GM19043 (cell line): ENCODE data around the gene TASP1.
"Not testable (repeated sequence)": the region's sequence is repeated elsewhere in the genome, so short reads cannot be mapped to it uniquely, and the experiment has no call there.

ENCODE experiments used
- ATAC-seq: cut with Tn5 transposase; IDR thresholded peaks from one replicate; pipeline ENCODE4 v1.9.1; 2021; ENCODE audit warnings: low read depth; ENCODE audit not compliant: unreplicated experiment

TASP1 gene

DNA sequence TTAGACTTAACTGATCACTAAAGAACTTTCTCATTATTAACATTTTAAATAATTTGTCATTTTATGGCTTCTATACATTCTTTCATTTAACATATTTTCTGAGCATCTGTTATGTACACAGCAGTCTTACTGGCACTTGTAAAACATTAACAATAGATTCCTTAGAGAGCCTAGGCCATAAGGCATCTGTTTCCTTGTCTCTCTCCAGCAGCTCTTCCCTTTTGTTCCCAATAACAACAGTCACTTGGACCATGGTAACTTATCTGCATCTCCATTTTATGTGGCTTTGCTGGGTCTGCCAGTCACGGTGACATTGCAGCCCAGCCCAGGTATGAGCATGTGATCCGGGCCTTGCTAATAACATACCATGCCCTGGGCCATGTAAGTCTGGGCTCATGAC lies 11.7 kb upstream of the TASP1 start:
- ATAC-seq: no peak

DNA sequence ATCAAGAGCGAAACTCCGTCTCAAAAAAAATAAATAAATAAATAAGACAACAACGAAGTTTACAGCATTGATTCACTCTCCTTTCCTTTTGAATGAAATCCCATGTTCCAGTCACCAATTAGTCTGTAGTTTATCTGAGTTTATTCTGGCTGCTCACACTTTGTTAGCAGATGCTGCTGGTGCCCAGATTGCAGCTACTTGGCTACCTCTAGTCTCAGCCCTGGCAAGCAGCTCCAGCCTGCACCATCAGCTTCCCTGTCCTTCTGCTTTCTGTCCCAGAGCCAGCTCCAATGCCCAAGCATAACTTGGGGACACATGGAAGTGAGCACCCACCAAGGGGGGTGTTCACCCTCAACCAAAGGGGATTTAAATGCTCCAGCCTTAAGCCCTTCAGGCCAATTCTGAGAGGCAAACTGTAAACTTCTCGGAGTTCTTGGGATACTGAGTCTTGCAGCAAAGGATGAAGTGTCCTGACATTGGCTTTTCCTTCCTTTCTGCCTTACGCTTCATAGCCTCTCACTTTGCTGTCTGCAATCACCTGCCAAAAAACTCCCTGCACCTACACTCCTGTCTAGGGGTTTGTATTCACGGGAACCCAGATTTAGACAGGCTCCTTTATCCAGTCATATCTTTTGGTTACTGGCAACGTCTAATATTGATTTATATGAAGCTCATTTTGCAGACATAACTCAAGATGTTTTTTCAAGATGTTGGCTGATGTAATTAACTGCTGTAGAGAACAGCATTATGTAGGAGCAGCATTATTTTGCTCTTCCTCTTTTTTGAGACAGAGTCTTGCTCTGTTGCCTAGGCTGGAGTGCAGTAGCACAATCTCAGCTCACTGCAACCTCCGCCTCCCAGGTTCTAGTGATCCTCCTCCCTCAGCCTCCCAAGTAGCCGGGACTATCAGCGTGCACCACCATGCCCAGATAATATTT lies 9.8 kb upstream of the TASP1 start:
- no peak for ATAC-seq

DNA sequence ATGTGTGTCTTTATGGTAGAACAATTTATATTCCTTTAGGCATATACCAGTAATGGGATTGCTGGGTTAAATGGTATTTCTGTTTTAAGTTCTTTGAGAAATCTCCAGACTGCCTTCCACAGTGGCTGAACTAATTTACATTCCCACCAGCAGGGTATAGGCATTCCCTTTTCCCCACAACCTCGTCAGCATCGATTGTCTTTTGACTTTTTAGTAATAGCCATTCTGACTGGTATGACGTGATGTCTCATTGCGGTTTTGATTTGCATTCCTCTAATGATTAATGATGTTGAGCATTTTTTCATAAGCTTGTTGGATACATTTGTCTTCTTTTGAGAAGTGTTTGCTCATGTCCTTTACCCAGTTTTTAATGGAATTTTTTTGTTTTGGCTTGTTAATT lies 5.3 kb upstream of the TASP1 start:
- no peak for ATAC-seq

DNA sequence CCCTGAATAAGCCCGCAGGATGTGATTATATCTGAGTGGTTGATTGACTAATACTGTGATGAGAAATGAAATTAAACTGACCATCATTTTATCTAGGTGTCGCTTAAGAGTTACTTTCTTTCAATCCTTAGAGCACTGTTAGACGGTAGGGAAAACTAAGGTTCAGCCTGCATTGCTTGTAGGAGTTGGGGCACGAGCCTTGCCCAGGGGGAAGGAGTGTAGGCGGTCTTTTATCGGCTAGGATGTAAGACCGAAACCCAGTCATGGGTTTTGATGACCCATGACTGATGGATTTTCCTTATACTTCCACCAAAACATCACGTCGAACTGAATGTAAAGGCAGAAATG lies 392 bp upstream of the TASP1 start:
- ATAC-seq: no peak

DNA sequence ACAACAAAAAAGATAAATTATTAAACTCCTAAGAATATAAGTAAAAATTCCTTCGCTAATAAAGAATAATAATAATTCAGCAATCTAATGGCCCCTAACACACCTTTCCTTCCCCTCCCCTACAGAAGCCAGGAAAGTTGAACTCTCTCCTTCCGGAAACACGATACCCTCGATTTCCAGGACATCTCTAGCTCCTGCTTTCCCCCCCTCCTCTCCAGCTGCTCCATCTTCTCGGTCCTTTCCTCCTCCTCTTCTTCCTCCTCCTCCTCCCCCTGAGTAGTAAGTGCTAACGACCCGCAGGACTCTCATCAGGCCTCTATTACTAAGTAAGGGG lies 603 bp downstream of the TASP1 start:
- ATAC-seq: peak; percentile 0

DNA sequence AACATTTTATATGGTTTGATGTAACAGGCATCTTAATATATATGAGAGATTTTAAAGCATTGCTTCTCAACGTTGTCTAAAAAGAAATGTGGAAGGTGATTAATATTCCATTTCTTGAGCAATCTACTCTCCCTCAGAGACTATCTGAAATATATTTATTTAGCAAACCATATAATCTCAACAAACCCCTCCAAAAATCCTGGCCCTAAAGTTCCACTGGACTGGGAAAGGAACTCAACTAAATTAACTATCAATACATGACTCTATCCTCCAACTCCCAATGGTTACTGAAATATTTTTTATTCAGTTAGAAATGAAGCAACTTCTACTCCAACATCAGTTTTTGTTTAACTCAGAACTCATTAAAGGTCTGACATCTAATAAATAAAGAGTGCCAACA lies 6.3 kb downstream of the TASP1 start:
- ATAC-seq: no peak

DNA sequence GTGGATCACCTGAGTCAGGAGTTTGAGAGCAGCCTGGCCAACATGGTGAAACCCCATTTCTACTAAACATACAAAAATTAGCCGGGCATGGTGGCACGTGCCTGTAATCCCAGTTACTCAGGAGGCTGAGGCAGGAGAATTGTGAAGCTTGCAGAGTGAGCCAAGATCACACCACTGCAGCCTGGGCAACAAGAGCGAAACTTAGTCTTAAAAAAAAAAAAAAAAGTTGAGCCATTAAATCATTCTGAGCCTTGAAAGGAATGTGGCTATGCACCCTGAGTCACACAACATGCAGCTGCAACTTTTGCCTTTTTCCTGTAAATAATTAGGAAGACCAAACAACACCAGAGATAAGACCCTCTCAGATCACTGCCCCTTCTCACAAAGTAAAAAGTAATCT lies 11.2 kb downstream of the TASP1 start:
- ATAC-seq: not testable (repeated sequence)

DNA sequence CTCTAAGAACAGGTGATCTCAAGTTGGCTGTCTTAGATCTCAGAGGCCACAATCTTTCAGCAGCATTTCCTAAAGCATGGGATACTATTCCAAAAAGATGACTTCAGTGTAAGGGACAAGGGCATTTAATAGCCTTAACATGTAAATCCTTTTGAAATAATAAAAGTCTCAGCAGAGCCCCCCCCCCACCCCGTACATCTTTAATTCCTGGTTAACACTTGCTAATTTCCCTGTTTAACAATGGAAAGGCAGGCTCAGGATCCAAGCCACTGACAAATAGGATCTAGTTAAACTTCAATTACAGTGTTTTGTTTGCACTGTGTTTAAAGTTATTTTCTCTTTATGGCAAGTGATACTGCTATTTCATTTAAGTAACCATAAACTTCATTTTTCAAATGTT lies 12.0 kb downstream of the TASP1 start:
- ATAC-seq: no peak

DNA sequence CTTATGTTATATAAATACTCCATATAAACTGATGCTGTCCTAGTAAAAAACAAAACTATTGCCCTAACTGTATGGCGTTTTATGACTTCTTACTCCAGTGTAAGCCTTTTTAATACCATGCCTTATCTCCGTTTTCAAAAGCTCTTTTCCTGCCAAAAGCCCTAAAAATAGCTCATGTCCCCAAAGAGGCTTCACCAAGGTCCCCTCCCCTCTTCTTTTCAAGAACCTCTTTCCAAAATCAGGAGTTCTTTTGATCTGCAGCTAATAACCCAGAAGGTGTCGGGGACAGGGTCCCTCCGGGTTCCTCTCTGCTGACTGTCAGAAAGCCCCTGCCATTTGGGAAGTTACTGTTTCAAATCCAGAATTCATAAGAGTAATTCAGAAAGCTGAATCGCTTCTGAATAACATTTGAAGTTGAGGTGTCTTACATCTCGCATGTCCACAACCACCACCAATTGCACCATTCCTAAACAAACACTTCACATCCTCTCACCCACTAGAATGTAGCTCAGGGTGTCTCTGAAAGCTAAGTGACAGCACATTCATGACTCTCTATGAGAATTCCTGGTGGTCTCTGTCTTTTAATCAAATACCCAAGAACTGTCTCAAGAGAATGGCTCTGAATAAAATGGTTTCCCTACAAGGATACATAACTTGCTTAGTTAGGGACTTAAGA lies 13.3 kb downstream of the TASP1 start:
- no peak for ATAC-seq

DNA sequence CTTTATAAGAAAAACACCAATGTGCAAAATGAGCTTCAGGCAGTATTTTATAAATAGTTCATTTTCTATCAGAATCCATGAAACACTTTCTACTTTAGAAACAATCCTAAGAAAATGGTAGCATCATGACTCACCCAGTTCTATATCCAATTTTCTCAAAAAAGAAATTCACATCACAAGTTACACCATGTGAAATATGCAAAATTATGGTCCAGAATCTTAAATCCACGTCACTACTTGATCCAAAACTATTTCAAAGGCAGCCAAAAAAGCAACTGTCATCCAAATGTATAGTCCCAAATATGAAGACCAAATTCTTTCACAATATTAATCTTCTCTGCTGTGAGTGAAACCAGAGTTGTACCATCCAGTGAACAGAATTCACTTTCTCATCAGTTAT lies 19.3 kb downstream of the TASP1 start:
- not testable (repeated sequence) for ATAC-seq

DNA sequence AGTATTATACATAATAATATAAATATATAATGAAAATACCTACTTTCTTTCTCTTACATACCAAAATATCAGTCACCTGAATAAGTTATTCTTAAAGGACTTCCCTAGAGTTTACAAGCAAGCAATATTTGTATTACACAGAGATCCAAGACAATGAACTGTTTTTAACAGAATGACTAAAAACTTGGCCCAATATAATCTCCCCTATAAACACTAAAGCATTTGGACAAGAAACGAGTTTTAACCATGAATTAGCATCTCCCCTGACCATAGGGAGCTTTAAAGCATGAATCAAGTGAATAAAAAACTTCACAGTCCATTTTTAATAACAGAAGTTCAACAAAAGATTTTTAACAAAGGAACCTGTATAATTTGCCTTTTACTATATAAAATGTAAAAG lies 20.3 kb downstream of the TASP1 start:
- ATAC-seq: not testable (repeated sequence)

DNA sequence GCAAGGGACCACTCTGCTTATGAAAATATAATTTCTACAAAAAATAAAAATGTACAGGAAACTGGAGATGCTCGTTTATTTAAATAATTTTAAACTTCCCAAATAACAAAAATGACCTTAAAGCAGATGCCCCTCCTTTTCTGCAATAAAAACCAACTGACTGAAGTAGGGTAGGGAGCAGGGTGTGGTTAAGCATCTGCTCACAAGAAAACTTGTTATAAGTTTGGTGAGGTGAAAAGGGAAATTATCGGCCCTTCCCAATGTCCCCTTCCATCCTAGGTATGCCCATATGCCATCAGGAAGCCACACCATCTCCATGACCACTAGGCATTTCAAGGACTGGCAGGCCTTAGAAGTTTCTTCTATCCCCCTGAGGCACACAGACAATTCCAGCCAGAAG lies 21.1 kb downstream of the TASP1 start:
- ATAC-seq: not testable (repeated sequence)

DNA sequence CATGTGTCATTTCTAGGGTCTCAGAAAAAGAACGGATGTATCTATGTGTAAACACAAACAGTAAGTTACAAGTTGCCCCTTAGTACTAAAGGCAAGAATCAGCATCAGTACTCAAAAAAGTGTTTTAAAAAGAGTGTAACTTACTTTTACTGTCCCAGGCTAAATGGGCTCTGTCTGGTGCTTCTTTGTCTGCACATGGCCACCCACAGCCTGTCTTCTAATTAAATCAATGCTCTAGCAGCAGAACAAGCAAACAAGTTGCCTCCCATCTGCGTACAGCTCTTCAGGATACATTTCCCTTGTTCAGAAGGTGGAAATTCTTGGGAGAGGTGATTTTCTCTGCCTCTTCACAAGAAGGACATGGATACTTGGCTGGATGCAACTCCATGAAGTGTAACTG lies 22.0 kb downstream of the TASP1 start:
- ATAC-seq: not testable (repeated sequence)

DNA sequence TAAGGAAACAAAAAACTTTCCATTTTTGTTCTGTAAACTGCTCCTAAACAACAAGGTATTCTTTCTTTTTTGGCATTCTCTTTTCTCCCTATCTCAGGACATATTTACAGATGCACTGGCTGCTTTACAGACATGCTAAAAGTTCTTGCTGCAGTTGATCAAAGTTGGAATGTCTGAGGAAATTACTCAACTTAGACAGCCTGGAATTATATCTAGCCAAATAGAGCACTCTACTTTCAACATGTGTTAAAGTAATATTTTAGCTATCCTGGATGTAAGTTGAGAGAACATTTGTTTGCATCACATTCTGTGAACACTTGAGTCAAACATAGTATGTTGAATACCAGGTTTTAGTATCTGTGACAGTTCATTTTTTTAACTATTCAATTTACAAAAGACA lies 24.8 kb downstream of the TASP1 start:
- no peak for ATAC-seq

DNA sequence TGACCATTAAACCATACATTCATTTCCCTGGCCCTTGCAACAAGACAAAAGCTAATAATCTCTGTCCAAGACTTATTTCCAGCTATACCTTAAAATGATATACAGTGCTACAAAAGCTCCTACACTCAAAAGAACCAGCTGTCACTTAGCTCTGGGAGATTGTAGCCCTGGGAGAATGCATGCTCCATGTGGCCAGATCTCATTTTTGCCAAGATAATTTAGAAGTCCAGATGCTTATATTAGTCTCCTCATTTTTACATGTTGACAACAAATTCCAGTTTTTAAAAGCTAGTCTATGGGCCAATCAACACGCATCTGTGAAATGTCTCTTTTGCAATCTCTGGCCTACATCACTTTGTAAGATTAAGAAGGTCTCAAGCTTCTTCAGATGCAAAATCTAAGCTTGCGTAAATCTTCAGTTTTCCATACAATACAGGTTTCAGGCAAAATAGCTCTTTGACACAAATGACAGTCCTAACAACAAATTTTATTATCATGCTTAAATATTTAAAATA lies 27.1 kb downstream of the TASP1 start:
- no peak for ATAC-seq

DNA sequence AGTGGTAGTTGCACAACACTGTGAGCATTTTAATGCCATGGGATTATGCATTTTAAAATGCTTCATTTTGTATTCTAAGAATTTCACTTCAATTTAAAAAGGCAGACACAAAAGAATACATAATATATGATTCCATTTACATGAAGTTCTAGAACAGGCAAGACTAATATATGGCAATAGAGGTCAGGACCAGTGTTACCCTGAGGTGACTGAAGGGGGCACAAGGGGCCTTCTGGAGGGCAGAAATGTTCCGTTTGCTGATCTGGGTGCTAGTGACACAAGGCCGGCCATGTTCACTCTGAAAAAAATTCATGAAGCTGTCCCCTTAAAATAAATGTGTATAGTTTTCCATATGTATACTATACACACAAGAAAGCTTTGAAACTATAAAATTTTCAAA lies 28.5 kb downstream of the TASP1 start:
- ATAC-seq: peak; percentile 68

DNA sequence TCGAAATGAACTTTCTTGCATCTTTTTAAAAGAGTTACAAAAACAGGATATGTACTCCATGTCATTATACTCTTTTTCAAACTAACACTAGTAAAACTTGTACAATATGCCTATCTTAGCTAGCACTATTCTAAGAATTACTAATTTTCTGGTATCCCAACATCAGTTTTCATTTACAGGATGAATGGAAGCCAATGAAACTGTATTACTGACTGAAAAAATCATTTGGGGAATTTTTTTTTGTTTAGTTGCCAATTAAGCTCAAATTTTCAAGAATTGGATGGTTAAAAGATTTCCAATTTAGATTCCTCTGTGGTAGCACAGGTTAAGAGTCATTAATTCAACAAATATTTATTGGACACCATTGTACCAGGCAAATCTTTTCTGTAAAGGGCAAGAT lies 30.7 kb downstream of the TASP1 start:
- no peak for ATAC-seq

DNA sequence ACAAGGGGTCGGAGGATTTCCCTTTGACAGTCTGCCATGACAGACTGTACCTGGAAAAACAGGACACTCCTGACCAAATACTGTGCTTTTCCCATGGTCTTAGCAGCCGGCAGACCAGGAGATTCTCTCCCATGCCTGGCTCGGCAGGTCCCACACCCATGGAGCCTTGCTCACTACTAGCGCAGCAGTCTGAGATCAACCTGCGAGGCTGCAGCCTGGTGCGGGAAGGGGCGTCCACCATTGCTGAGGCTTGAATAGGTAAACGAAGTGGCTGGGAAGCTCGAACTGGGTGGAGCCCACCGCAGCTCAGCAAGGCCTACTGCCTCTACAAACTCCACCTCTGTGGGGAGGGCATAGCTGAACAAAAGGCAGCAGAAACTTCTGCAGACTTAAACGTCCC lies 45.3 kb downstream of the TASP1 start:
- not testable (repeated sequence) for ATAC-seq

DNA sequence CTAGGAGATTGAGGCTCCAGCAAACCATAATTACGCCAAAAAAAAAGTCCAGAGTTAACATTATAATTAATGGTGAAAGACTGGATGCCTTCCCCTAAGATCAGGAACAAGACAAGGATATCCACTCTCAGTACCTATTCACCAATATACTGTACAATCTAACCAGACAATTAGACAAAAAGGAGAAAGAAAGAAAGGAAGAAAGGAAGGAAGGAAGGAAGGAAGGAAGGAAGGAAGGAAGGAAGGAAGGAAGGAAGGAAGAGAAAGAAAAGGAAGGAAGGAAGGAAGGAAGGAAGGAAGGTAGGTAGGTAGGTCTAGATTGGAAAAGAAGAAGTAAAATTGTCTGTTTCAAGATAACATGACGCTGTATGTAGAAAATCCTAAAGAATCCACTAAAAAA lies 50.7 kb downstream of the TASP1 start:
- no peak for ATAC-seq

DNA sequence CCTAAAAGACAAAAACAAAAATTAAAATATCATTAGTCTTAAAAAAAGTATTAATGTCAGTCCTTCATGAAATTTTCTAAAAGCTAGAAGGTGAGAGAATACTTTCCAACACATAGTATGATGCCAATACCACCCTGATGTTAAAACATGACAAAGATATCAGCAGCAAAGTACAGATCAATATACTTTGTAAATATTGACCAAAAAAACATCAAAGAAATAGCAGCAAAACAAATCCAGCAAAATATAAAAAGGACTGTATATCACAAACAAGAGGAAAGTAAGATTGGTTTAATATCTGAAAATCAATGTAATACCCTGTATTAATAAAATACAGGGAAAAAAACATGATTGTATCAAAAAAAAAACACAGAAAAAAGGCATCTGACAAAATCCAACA lies 51.4 kb downstream of the TASP1 start:
- no peak for ATAC-seq

DNA sequence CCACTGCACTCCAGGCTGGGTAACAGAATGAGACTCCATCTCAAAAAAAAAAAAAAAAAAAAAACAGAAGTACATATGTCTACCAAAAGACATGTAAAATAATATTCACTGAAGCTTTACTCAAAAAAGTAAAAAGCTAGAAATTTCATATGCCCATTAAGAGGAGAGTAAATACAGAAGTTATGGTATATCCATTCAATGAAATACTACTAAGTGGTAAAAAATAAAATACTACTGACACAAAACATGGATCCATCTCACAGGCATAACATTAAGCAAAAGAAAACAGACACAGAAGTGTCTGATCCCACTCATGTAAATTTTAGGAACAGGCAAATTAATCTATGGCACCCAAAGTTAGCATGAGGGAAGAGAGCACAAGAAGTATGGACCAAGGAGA lies 52.6 kb downstream of the TASP1 start:
- no peak for ATAC-seq

DNA sequence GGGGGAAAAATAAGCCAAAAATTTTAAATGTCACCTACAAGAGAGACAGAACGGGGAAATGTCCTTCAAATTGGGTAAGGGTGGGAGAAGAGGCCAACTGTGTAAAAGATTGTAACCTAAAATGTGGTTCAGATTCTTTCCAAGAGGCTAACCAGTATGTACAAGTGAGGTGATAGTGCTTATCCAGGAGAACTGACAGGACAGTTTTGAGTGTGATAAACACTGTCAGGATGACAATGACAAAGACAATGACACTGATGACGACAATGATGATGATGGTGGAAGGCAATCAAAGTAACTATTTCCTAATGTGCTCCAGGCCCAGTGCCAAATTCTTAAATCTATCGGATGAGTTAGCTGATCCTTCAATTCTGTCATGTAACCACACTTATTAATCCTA lies 57.3 kb downstream of the TASP1 start:
- no peak for ATAC-seq
